CD4-positive, alpha-beta T cell treated with Interleukin-2 at 100 ng/mL for 4 hours (primary cell): ENCODE data around the gene C7orf57.
A peak's percentile ranks its signal among the peaks of the same experiment; 100 is the strongest.

Source experiments
- DNase-seq: peaks from one replicate; pipeline ENCODE4 v3.0.0-alpha.2; 2020; ENCODE audit warnings: low spot score

Gene C7orf57

GRCh38 chr7:48085433-48085791 lies 50.1 kb downstream of the C7orf57 start:
- DNase-seq: no peak

- DNase-seq: no peak
Measured at GRCh38 chr7:48085942-48086341, 50.6 kb downstream of the C7orf57 start.

GRCh38 chr7:48087349-48087748 lies 52.0 kb downstream of the C7orf57 start:
- DNase-seq: peak; percentile 24

GRCh38 chr7:48088559-48089045 lies 53.3 kb downstream of the C7orf57 start:
- DNase-seq: no peak

- peak; percentile 96 for DNase-seq
Measured at GRCh38 chr7:48089046-48090003, 54.0 kb downstream of the C7orf57 start, which contains the start of gene UPP1. TSS of gene UPP1 (plus strand) at chr7:48089265. CDS start at chr7:48094784, 5,519 bp downstream.

GRCh38 chr7:48090095-48090805 lies 54.9 kb downstream of the C7orf57 start:
- no peak for DNase-seq

GRCh38 chr7:48091506-48092433 lies 56.4 kb downstream of the C7orf57 start:
- DNase-seq: no peak

- no peak for DNase-seq
Measured at GRCh38 chr7:48094861-48095293, 59.5 kb downstream of the C7orf57 start.

GRCh38 chr7:48096273-48096672 lies 60.9 kb downstream of the C7orf57 start:
- DNase-seq: peak; percentile 58

GRCh38 chr7:48097521-48098231 lies 62.3 kb downstream of the C7orf57 start:
- peak; percentile 73 for DNase-seq

GRCh38 chr7:48098846-48099245 lies 63.5 kb downstream of the C7orf57 start:
- DNase-seq: no peak

GRCh38 chr7:48099781-48100180 lies 64.4 kb downstream of the C7orf57 start:
- DNase-seq: no peak

GRCh38 chr7:48101352-48101751 lies 66.0 kb downstream of the C7orf57 start:
- no peak for DNase-seq

- DNase-seq: peak; percentile 24
Measured at GRCh38 chr7:48101968-48102367, 66.6 kb downstream of the C7orf57 start.

- DNase-seq: no peak
Measured at GRCh38 chr7:48102530-48102929, 67.2 kb downstream of the C7orf57 start.

- DNase-seq: no peak
Measured at GRCh38 chr7:48105045-48105444, 69.7 kb downstream of the C7orf57 start.

- DNase-seq: no peak
Measured at GRCh38 chr7:48106906-48107659, 71.7 kb downstream of the C7orf57 start.

- no peak for DNase-seq
Measured at GRCh38 chr7:48107926-48108472, 72.7 kb downstream of the C7orf57 start.

- DNase-seq: no peak
Measured at GRCh38 chr7:48108959-48109847, 73.9 kb downstream of the C7orf57 start.
